H1 (cell line): ENCODE results near the gene LYPD6B. TPM values are rescaled to one million over a fixed set of nuclear protein-coding genes. Genes with fewer than 3 reads are reported as not detected.

Experiments used
- CTCF ChIA-PET: fragments of 300-600 bp; sonication (Branson Sonifier 250); formaldehyde crosslinking; loops from one replicate; lab custom pipeline; 2021; ENCODE audit not compliant: partially characterized antibody; lab: Charles Lee
- POLR2A ChIA-PET: fragments of 300-600 bp; sonication (Branson Sonifier 250); formaldehyde crosslinking; loops from one replicate; lab custom pipeline; 2021; ENCODE audit warnings: inconsistent platforms; ENCODE audit not compliant: partially characterized antibody; lab: Charles Lee
- DNase-seq, 2 experiments: peaks; one replicate each; pipeline versions ENCODE4 v3.0.0 to v3.0.0-alpha.2; 2010 to 2022; ENCODE audit warnings: low spot score in 2 of 2, low read depth in 1 of 2, mixed read lengths in 1 of 2
- FAIRE-seq: peaks from 2 replicates; lab custom pipeline; 2011; peaks lifted over from hg19 to GRCh38; lab: Jason Lieb, UNC
- H2AFZ ChIP-seq: 2 replicates; pipeline ENCODE4 v1.8.1; 2012; ENCODE audit warnings: low read length, inconsistent platforms
- H2AK5ac ChIP-seq: 2 replicates; pipeline ENCODE4 v1.6.1; 2013; ENCODE audit warnings: low read depth, low read length
- H2BK120ac ChIP-seq: replicated peaks from 2 replicates; pipeline ENCODE3; 2013; ENCODE audit warnings: low read depth, low read length, inconsistent platforms
- H2BK12ac ChIP-seq: 2 replicates; pipeline ENCODE4 v1.6.1; 2013; ENCODE audit warnings: low read depth, low read length
- H2BK15ac ChIP-seq: 2 replicates; pipeline ENCODE4 v1.6.1; 2013; ENCODE audit warnings: low read length
- H2BK20ac ChIP-seq: 2 replicates; pipeline ENCODE4 v1.6.1; 2013; ENCODE audit warnings: low read length
- H2BK5ac ChIP-seq: 2 replicates; pipeline ENCODE4 v1.6.1; 2013; ENCODE audit warnings: low read depth, low read length
- H3K14ac ChIP-seq: 2 replicates; pipeline ENCODE4 v1.6.1; 2013; ENCODE audit warnings: inconsistent platforms; ENCODE audit not compliant: insufficient read length
- H3K18ac ChIP-seq: 2 replicates; pipeline ENCODE4 v1.6.1; 2013; ENCODE audit warnings: low read length; ENCODE audit errors: extremely low read depth
- H3K23ac ChIP-seq: 2 replicates; pipeline ENCODE4 v1.6.1; 2013; ENCODE audit warnings: inconsistent platforms; ENCODE audit not compliant: insufficient read length
- H3K23me2 ChIP-seq: 2 replicates; pipeline ENCODE4 v1.6.1; 2013; ENCODE audit warnings: low read depth, low read length
- H3K27ac ChIP-seq: 2 replicates; pipeline ENCODE4 v1.6.1; 2011; ENCODE audit warnings: low read depth, low read length, inconsistent platforms
- H3K27me3 ChIP-seq, 4 experiments: replicated peaks in 1 of 4; 1 replicate in 1 of 4; 2 replicates in 3 of 4; pipeline versions ENCODE4 v1.6.1 to v1.8.1; 2011 to 2013; ENCODE audit warnings: low read length in 3 of 4, mild to moderate bottlenecking in 3 of 4, inconsistent platforms in 2 of 4, mixed read lengths in 2 of 4, moderate library complexity in 1 of 4; ENCODE audit not compliant: control insufficient read depth in 3 of 4, insufficient read depth in 3 of 4; ENCODE audit errors: extremely low read depth in 1 of 4
- H3K36me3 ChIP-seq, 4 experiments: 2 replicates each; pipeline versions ENCODE4 v1.6.1 to v1.8.1; 2011 to 2013; ENCODE audit warnings: mild to moderate bottlenecking in 4 of 4, low read length in 3 of 4, moderate library complexity in 2 of 4, control low read depth in 1 of 4, inconsistent platforms in 1 of 4; ENCODE audit not compliant: insufficient read depth in 4 of 4, control insufficient read depth in 2 of 4
- H3K4ac ChIP-seq: replicated peaks from 2 replicates; pipeline ENCODE3; 2013; ENCODE audit warnings: low read length, low read depth, mixed read lengths, inconsistent platforms; ENCODE audit not compliant: insufficient read length
- H3K4me1 ChIP-seq, 4 experiments: replicated peaks in 1 of 4; 1 replicate in 1 of 4; 2 replicates in 3 of 4; pipeline versions ENCODE4 v1.6.1 to v1.8.1; 2011 to 2013; ENCODE audit warnings: low read length in 3 of 4, inconsistent platforms in 2 of 4, mixed read lengths in 1 of 4; ENCODE audit not compliant: insufficient read depth in 4 of 4, control insufficient read depth in 3 of 4
- H3K4me2 ChIP-seq, 2 experiments: 2 replicates each; pipeline versions ENCODE4 v1.6.1 to v1.8.1; 2011 to 2013; ENCODE audit warnings: low read depth in 2 of 2, low read length in 2 of 2, control low read depth in 1 of 2, inconsistent platforms in 1 of 2, mild to moderate bottlenecking in 1 of 2; ENCODE audit not compliant: insufficient read depth in 1 of 2
- H3K4me3 ChIP-seq, 4 experiments: fragments of 200-600, 300-600 bp in 1 of 4; sonication (generic), shearing (Covaris generic), sonication (Bioruptor Twin) in 1 of 4; 2 replicates each; pipeline versions ENCODE4 v1.5.1 to v1.8.1; 2011 to 2016; ENCODE audit warnings: low read length in 4 of 4, low read depth in 3 of 4, control low read depth in 2 of 4, inconsistent platforms in 2 of 4, mild to moderate bottlenecking in 2 of 4, mixed read lengths in 1 of 4, moderate library complexity in 1 of 4; ENCODE audit not compliant: insufficient read depth in 2 of 4; ENCODE audit errors: extremely low read depth in 1 of 4
- H3K56ac ChIP-seq: replicated peaks from 2 replicates; pipeline ENCODE3; 2013; ENCODE audit warnings: low read depth, mild to moderate bottlenecking, mixed read lengths, low read length, inconsistent platforms; ENCODE audit not compliant: insufficient read length
- H3K79me1 ChIP-seq: 2 replicates; pipeline ENCODE4 v1.6.1; 2013; ENCODE audit warnings: low read depth, low read length, control low read depth
- H3K79me2 ChIP-seq, 2 experiments: 2 replicates each; pipeline versions ENCODE4 v1.6.1 to v1.8.1; 2012 to 2013; ENCODE audit warnings: low read length in 2 of 2, mild to moderate bottlenecking in 2 of 2, inconsistent platforms in 1 of 2; ENCODE audit not compliant: insufficient read depth in 2 of 2, control insufficient read depth in 1 of 2
- H3K9ac ChIP-seq, 4 experiments: replicated peaks in 1 of 4; 1 replicate in 1 of 4; 2 replicates in 3 of 4; pipeline versions ENCODE4 v1.6.1 to v1.8.1; 2011 to 2013; ENCODE audit warnings: low read depth in 3 of 4, low read length in 3 of 4, control low read depth in 2 of 4, mild to moderate bottlenecking in 2 of 4, moderate library complexity in 2 of 4, inconsistent platforms in 1 of 4; ENCODE audit errors: extremely low read depth in 1 of 4
- H3K9me3 ChIP-seq, 2 experiments: 2 replicates each; pipeline versions ENCODE4 v1.6.1 to v1.8.1; 2012 to 2013; ENCODE audit warnings: mild to moderate bottlenecking in 2 of 2, moderate library complexity in 2 of 2, control low read depth in 1 of 2, inconsistent platforms in 1 of 2, low read depth in 1 of 2, low read length in 1 of 2, mixed read lengths in 1 of 2; ENCODE audit not compliant: insufficient read depth in 2 of 2
- H4K20me1 ChIP-seq, 2 experiments: replicated peaks in 1 of 2; 2 replicates each; pipeline versions ENCODE3 to v1.8.1; 2011 to 2013; ENCODE audit warnings: inconsistent platforms in 2 of 2, low read length in 2 of 2, mild to moderate bottlenecking in 1 of 2; ENCODE audit not compliant: insufficient read depth in 2 of 2, control insufficient read depth in 1 of 2
- H4K5ac ChIP-seq: 2 replicates; pipeline ENCODE4 v1.6.1; 2013; ENCODE audit warnings: low read length, low read depth, mixed read lengths, inconsistent platforms; ENCODE audit not compliant: insufficient read length
- H4K8ac ChIP-seq: 2 replicates; pipeline ENCODE4 v1.8.0; 2013; ENCODE audit warnings: mild to moderate bottlenecking, moderate library complexity, low read length, inconsistent platforms; ENCODE audit not compliant: insufficient read depth; ENCODE audit errors: extremely low read depth
- H4K91ac ChIP-seq: replicated peaks from 2 replicates; pipeline ENCODE3; 2013; ENCODE audit warnings: low read length, mixed read lengths, inconsistent platforms; ENCODE audit not compliant: insufficient read length
- BACH1 ChIP-seq: IDR thresholded peaks from 2 replicates; pipeline ENCODE4 v1.6.1; 2012; ENCODE audit warnings: low read length, improper control_type of control experiment
- BCL11A ChIP-seq, 2 experiments: IDR thresholded peaks; one replicate each; pipeline ENCODE4 v1.6.1; 2011; ENCODE audit warnings: low read depth in 2 of 2, low read length in 2 of 2, mild to moderate bottlenecking in 2 of 2
- BRCA1 ChIP-seq: IDR thresholded peaks from 2 replicates; pipeline ENCODE4 v1.6.1; 2012; ENCODE audit warnings: low read depth, low read length, improper control_type of control experiment
- CEBPB ChIP-seq: IDR thresholded peaks from 2 replicates; pipeline ENCODE4 v1.6.1; 2012; ENCODE audit warnings: low read depth, low read length
- CREB1 ChIP-seq: IDR thresholded peaks from 2 replicates; pipeline ENCODE4 v1.6.1; 2012; ENCODE audit warnings: inconsistent platforms
- CTBP2 ChIP-seq: IDR thresholded peaks from 2 replicates; pipeline ENCODE4 v1.7.0; 2011; ENCODE audit warnings: borderline replicate concordance, mild to moderate bottlenecking, moderate library complexity, mixed read lengths, low read length; ENCODE audit not compliant: insufficient read depth, insufficient read length
- FOSL1 ChIP-seq: IDR thresholded peaks from 2 replicates; pipeline ENCODE4 v1.6.1; 2011; ENCODE audit warnings: mild to moderate bottlenecking, low read depth, low read length, moderate library complexity; ENCODE audit not compliant: insufficient read depth
- HDAC2 ChIP-seq, 2 experiments: fragments of 300-600 bp in 1 of 2; sonication (generic) in 1 of 2; IDR thresholded peaks; 2 replicates each; pipeline ENCODE4 v1.6.1; 2011 to 2012; ENCODE audit warnings: low read depth in 2 of 2, low read length in 2 of 2, mild to moderate bottlenecking in 2 of 2, moderate library complexity in 2 of 2, borderline replicate concordance in 1 of 2, inconsistent platforms in 1 of 2
- HDAC6 ChIP-seq: IDR thresholded peaks from one replicate; pipeline ENCODE4 v1.7.1; 2012; ENCODE audit warnings: low read depth, mild to moderate bottlenecking, inconsistent platforms, low read length, moderate library complexity
- POU5F1 ChIP-seq: IDR thresholded peaks from 2 replicates; pipeline ENCODE4 v1.6.1; 2011; ENCODE audit warnings: low read depth, mild to moderate bottlenecking, low read length, moderate library complexity
- RBBP5 ChIP-seq: IDR thresholded peaks from 2 replicates; pipeline ENCODE4 v1.7.1; 2012; ENCODE audit warnings: low read depth, mild to moderate bottlenecking, inconsistent platforms, low read length, moderate library complexity, borderline replicate concordance
- SP2 ChIP-seq: IDR thresholded peaks from 2 replicates; pipeline ENCODE4 v1.6.1; 2012; ENCODE audit warnings: mild to moderate bottlenecking, low read length, inconsistent platforms
- WGBS, 2 experiments: shearing (Covaris generic) in 1 of 2; methylation state at CpG; one replicate each; pipeline versions ENCODE4 v1.1.6 to v1.1.7; 2013 to 2015; ENCODE audit warnings: low lambda C conversion rate in 2 of 2, mixed read lengths in 2 of 2, inconsistent platforms in 1 of 2, low coverage in 1 of 2, missing lambda C conversion rate in 1 of 2; ENCODE audit not compliant: insufficient replicate concordance in 2 of 2, insufficient coverage in 1 of 2, insufficient read length in 1 of 2; ENCODE audit errors: extremely low coverage in 1 of 2, missing lambda C conversion rate in 1 of 2; 5-methylcytosine and 5-hydroxymethylcytosine counted together
- polyA plus RNA-seq, 7 experiments: library from polyadenylated mRNA; depleted of rRNA in 3 of 7; stranded (reverse) in 5 of 7; unstranded in 2 of 7; fragments of >200 nt in 5 of 7; fragments of 200-250 nt in 2 of 7; gene quantifications; 1 replicate in 5 of 7; 2 replicates in 1 of 7; 4 replicates in 1 of 7; pipeline versions ENCODE4 v1.2.1 to v1.2.3, GENCODE V29; 2011 to 2013; ENCODE audit warnings: missing spikeins in 2 of 7, mixed read lengths in 2 of 7
- total RNA-seq: library from RNA; stranded (reverse); fragmentation: NEBNext Ultra II Directional; extraction: Animal tissue kit (Norgen Biotek cat#: 25700); gene quantifications from 2 replicates; pipeline ENCODE4 v1.2.1, GENCODE V29; 2021
- TF ChIP-seq, protein P1 (sequence below): IDR thresholded peaks from 2 replicates; pipeline ENCODE4 v1.6.1; 2012; ENCODE audit warnings: inconsistent platforms

The LYPD6B gene
- total and polyA plus RNA-seq, 2 of the 8 experiments (the other 6 are each of a cell fraction or from before 2014, with no cell fraction given) = 2.2 to 3.5 TPM

DNA sequence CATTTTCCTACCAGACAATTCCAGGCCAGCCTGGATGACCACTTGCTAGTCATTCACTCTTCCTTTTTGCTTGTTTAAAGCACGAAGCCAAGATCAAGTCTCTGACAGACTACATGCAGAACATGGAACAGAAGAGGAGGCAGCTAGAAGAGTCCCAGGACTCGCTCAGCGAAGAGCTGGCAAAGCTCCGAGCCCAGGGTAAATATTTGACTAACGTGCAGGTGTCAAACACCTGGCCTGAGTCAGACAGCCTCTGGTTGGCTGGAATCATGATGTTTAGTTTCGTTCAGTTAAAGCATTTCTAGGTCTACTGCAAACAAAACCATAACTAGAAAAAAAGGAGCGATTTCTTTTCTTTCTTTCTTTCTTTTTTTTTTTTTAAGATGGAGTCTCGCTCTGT is 44.2 kb upstream of the LYPD6B start:
- H3K9ac ChIP-seq = no peak overlapping the region
- H2BK120ac ChIP-seq = no peak overlapping the region
- H3K23me2 ChIP-seq = no peaks in the 10 kb centered on the region; the same call in 1 of the 2 replicates
- no peak overlapping the region for H4K91ac ChIP-seq
- peaks cover 2 to 8% (median 8%) of the 10 kb centered on the region in 4 experiments; a peak in 6 of 7 replicates for H3K4me1 ChIP-seq
- no peaks in the 10 kb centered on the region for H4K20me1 ChIP-seq
- peaks cover 4 to 28% (median 16%) of the 10 kb centered on the region in 4 experiments; a peak in 7 of 8 replicates for H3K36me3 ChIP-seq
- H4K5ac ChIP-seq = no peak overlapping the region
- no peak overlapping the region for H3K14ac ChIP-seq
- no peak overlapping the region for H2BK15ac ChIP-seq
- H3K27ac ChIP-seq = no peak overlapping the region
- no peak overlapping the region for H3K4me2 ChIP-seq
- H3K56ac ChIP-seq = no peak overlapping the region
- H3K9me3 ChIP-seq = no peaks in the 10 kb centered on the region
- WGBS, 2 experiments = 90% methylated on average over 7 of the region's 8 CpGs; no CpG with 5 or more reads in 1 of the 2 experiments
- H3K27me3 ChIP-seq = no peaks in the 10 kb centered on the region
- CTCF ChIA-PET = interaction anchor here (1.4 kb wide), 1 partner anchor 43 kb away, joined by 3 read pairs; no protein-coding TSS in a partner anchor
- no peak for FAIRE-seq
- H2AK5ac ChIP-seq = no peak overlapping the region
- H3K4ac ChIP-seq = no peak overlapping the region
- H3K18ac ChIP-seq = no peak overlapping the region
- H3K79me2 ChIP-seq = no peaks in the 10 kb centered on the region
- no peak overlapping the region for H3K4me3 ChIP-seq
- POLR2A ChIA-PET = no interaction called here
- DNase-seq = no peak
- H2BK20ac ChIP-seq = no peak overlapping the region
- no peaks in the 10 kb centered on the region for H3K79me1 ChIP-seq
- H4K8ac ChIP-seq = no peak overlapping the region
- H2BK5ac ChIP-seq = no peak overlapping the region
- H2AFZ ChIP-seq = no peak overlapping the region
- no peak overlapping the region for H2BK12ac ChIP-seq
- no peak overlapping the region for H3K23ac ChIP-seq
- no peak for TF ChIP-seq BACH1
- TF ChIP-seq CTBP2 = no peak
- TF ChIP-seq, protein P1, sequence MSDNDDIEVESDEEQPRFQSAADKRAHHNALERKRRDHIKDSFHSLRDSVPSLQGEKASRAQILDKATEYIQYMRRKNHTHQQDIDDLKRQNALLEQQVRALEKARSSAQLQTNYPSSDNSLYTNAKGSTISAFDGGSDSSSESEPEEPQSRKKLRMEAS = no peak
- TF ChIP-seq RBBP5 = no peak
- no peak for TF ChIP-seq BCL11A (IDR thresholded peaks at IDR 0.05; ENCODE audit: low read depth in 2 of 2, low read length in 2 of 2)
- TF ChIP-seq HDAC2 (IDR thresholded peaks at IDR 0.05; ENCODE audit: borderline replicate concordance in 1 of 2, low read depth in 2 of 2, low read length in 2 of 2) = no peak
- TF ChIP-seq CREB1 = no peak
- no peak for TF ChIP-seq BRCA1
- TF ChIP-seq CEBPB = no peak
- no peak for TF ChIP-seq POU5F1
- TF ChIP-seq FOSL1 = no peak
- no peak for TF ChIP-seq SP2
- no peak for TF ChIP-seq HDAC6
